Loucy (cell line): ENCODE data around the gene GRID1.

ENCODE experiments used
- CTCF ChIP-seq: fragments of 200-600 bp; sonication (generic); conservative IDR thresholded peaks from 2 replicates; pipeline ENCODE4 v1.5.1; 2014; ENCODE audit warnings: mild to moderate bottlenecking, antibody characterized with exemption, low read length
- EZH2phosphoT487 ChIP-seq: fragments of 200-600 bp; IDR thresholded peaks from 2 replicates; pipeline ENCODE4 v1.6.1; 2018; ENCODE audit warnings: antibody characterized with exemption, mild to moderate bottlenecking, moderate library complexity, borderline replicate concordance

DNA sequence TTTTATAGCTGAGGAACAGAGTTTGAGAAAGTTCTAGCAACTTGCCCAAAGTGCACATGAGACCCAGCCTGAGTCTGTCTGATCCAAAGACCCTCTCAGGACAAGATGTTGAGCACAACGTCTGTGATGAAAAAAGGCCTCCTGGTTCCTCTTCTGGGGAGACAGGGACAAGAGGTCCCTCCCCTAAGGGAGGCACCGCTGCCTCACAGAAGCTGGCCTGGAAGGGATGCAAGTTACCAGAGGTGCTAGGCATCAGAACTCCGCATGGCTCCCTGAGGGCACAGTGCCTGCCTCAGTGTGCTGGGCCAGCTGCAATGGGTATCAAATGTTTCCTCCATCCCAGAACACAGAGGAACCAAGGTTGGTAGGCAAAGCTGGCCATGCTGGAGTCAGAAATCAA, 302.4 kb downstream of the GRID1 start:
- TF ChIP-seq CTCF: no peak
- no peak for TF ChIP-seq EZH2phosphoT487
